HepG2 (cell line): ENCODE data around the gene LSM3. TPM values are rescaled to one million over a fixed set of nuclear protein-coding genes. Genes with fewer than 3 reads are reported as not detected.

Source experiments
- ATAC-seq: fragments of 200-7000 bp; cut with Tn5 transposase; 3 replicates; pipeline ENCODE4 v1.9.1; 2020; ENCODE audit warnings: mild to moderate bottlenecking, moderate library complexity
- BruUV-seq: library from RNA; stranded (reverse); fragments of 400-500 nt; replicated peaks from 2 replicates; lab custom pipeline; 2021; lab: Mats Ljungman, UMichigan
- CTCF ChIA-PET: fragments of 300-600 bp; formaldehyde crosslinking; extraction: SDS; loops from one replicate; lab custom pipeline; 2021; ENCODE audit warnings: low total read pairs, inconsistent platforms, low intra/inter-chr PET ratio; lab: Yijun Ruan, JAX
- POLR2A ChIA-PET: fragments of 350-600 bp; sonication (Branson Sonifier 250); formaldehyde crosslinking; loops from one replicate; lab custom pipeline; 2020; ENCODE audit warnings: antibody characterized with exemption, inconsistent platforms; lab: Yijun Ruan, JAX
- DNase-seq: peaks from one replicate; pipeline ENCODE4 v3.0.0-alpha.2; 2015; ENCODE audit warnings: low spot score
- FAIRE-seq: peaks from 3 replicates; lab custom pipeline; 2011; peaks lifted over from hg19 to GRCh38; lab: Jason Lieb, UNC
- H2AFZ ChIP-seq: one replicate; pipeline ENCODE4 v1.6.1; 2011; ENCODE audit warnings: low read length, inconsistent platforms
- H3K27ac ChIP-seq: fragments of 300-600 bp; 3 replicates; pipeline ENCODE4 v1.8.0; 2011; ENCODE audit warnings: mixed run types, mild to moderate bottlenecking, mixed read lengths, low read length, inconsistent platforms; ENCODE audit not compliant: insufficient read depth; ENCODE audit errors: extremely low read length
- H3K27me3 ChIP-seq, 2 experiments: fragments of 200-600 bp in 1 of 2; 2 replicates in 1 of 2; 3 replicates in 1 of 2; pipeline versions ENCODE4 v1.6.0 to v1.8.0; 2011; ENCODE audit warnings: low read length in 2 of 2, mild to moderate bottlenecking in 2 of 2, moderate library complexity in 2 of 2, inconsistent platforms in 1 of 2; ENCODE audit not compliant: insufficient read depth in 2 of 2, control insufficient read depth in 1 of 2
- H3K36me3 ChIP-seq, 2 experiments: fragments of 200-600 bp in 1 of 2; replicated peaks in 1 of 2; 2 replicates in 1 of 2; 3 replicates in 1 of 2; pipeline versions ENCODE4 v1.5.1 to v1.8.0; 2011; ENCODE audit warnings: low read length in 2 of 2, inconsistent platforms in 1 of 2; ENCODE audit not compliant: insufficient read depth in 2 of 2, control insufficient read depth in 1 of 2
- H3K4me1 ChIP-seq: 2 replicates; pipeline ENCODE4 v1.5.1; 2012; ENCODE audit warnings: low read length, inconsistent platforms; ENCODE audit not compliant: insufficient read depth
- H3K4me2 ChIP-seq: 2 replicates; pipeline ENCODE4 v1.6.0; 2011; ENCODE audit warnings: low read depth, low read length, inconsistent platforms
- H3K4me3 ChIP-seq, 3 experiments: fragments of 200-600 bp in 1 of 3; sonication (generic), shearing (Covaris generic) in 1 of 3; replicated peaks in 1 of 3; 2 replicates each; pipeline ENCODE4 v1.5.1; 2011 to 2016; ENCODE audit warnings: low read length in 3 of 3, inconsistent platforms in 2 of 3, low read depth in 2 of 3, mild to moderate bottlenecking in 2 of 3, control low read depth in 1 of 3, mixed read lengths in 1 of 3; ENCODE audit not compliant: insufficient read depth in 1 of 3
- H3K79me2 ChIP-seq: one replicate; pipeline ENCODE4 v1.6.1; 2011; ENCODE audit warnings: low read length, inconsistent platforms; ENCODE audit not compliant: insufficient read depth
- H3K9ac ChIP-seq: 2 replicates; pipeline ENCODE4 v1.6.0; 2011; ENCODE audit warnings: mild to moderate bottlenecking, low read depth, low read length, inconsistent platforms; ENCODE audit not compliant: insufficient read depth
- H3K9me3 ChIP-seq: 2 replicates; pipeline ENCODE4 v1.5.1; 2012; ENCODE audit warnings: mild to moderate bottlenecking, low read length
- H4K20me1 ChIP-seq: 2 replicates; pipeline ENCODE4 v1.6.0; 2011; ENCODE audit warnings: inconsistent platforms, mild to moderate bottlenecking, low read length, moderate library complexity; ENCODE audit not compliant: insufficient read depth
- ZBTB42 ChIP-seq: sonication (generic); formaldehyde crosslinking; IDR thresholded peaks from 2 replicates; pipeline ENCODE4 v1.5.0; 2020; ENCODE audit warnings: mild to moderate bottlenecking, missing genetic modification reagents
- ZNF253 ChIP-seq: sonication (generic); formaldehyde crosslinking; IDR thresholded peaks from 2 replicates; pipeline ENCODE4 v1.8.0; 2022; ENCODE audit warnings: mild to moderate bottlenecking, missing genetic modification reagents, borderline replicate concordance
- ZNF879 ChIP-seq: sonication (generic); formaldehyde crosslinking; IDR thresholded peaks from 2 replicates; pipeline ENCODE4 v1.8.1; 2023; ENCODE audit warnings: missing genetic modification reagents
- WGBS: methylation state at CpG from one replicate; pipeline ENCODE4 v1.1.6; 2017; ENCODE audit warnings: low lambda C conversion rate; 5-methylcytosine and 5-hydroxymethylcytosine counted together
- in situ Hi-C: cut with HindIII; loops from 2 replicates; pipeline ENCODE4 v1.10.0; 2017; ENCODE audit warnings: low pct_unique_long_range_greater_than_20kb; ENCODE audit not compliant: extremely low pct_ligation_motif_present
- intact Hi-C: fragments of 100-400 bp; cut with micrococcal nuclease; formaldehyde crosslinking; loops from one replicate; pipeline ENCODE4 v1.10.0; 2022; ENCODE audit not compliant: unreplicated experiment
- polyA plus RNA-seq, 8 experiments: library from polyadenylated mRNA; depleted of rRNA in 3 of 8; stranded (reverse) in 7 of 8; unstranded in 1 of 8; fragments of >200 nt; fragmentation: Illumina TruSeq in 4 of 8; extraction: Trizol in 4 of 8; gene quantifications; 2 replicates each; pipeline versions ENCODE4 v1.2.1 to v1.2.3, GENCODE V29; 2011 to 2016; ENCODE audit warnings: low read depth in 4 of 8, missing spikeins in 1 of 8, mixed read lengths in 1 of 8; ENCODE audit not compliant: insufficient read depth in 1 of 8
- total RNA-seq, 5 experiments: library from RNA; depleted of rRNA; stranded (reverse); fragments of >200 nt; fragmentation: Illumina TruSeq; extraction: Trizol; gene quantifications; 2 replicates each; pipeline ENCODE4 v1.2.3, GENCODE V29; 2016; ENCODE audit warnings: low read depth in 1 of 5
- TF ChIP-seq, protein P1 (sequence below): sonication (generic); formaldehyde crosslinking; IDR thresholded peaks from 2 replicates; pipeline ENCODE4 v1.5.0; 2020; ENCODE audit warnings: mild to moderate bottlenecking, missing genetic modification reagents, moderate library complexity
- TF ChIP-seq, protein P2 (sequence below): sonication (generic); formaldehyde crosslinking; IDR thresholded peaks from 2 replicates; pipeline ENCODE4 v1.9.0; 2022; ENCODE audit warnings: low read depth, missing genetic modification reagents

Gene LSM3
- total and polyA plus RNA-seq, 2 of the 13 experiments (the other 11 are each of a cell fraction or from before 2014, with no cell fraction given): 5.1 to 19.4 TPM

DNA sequence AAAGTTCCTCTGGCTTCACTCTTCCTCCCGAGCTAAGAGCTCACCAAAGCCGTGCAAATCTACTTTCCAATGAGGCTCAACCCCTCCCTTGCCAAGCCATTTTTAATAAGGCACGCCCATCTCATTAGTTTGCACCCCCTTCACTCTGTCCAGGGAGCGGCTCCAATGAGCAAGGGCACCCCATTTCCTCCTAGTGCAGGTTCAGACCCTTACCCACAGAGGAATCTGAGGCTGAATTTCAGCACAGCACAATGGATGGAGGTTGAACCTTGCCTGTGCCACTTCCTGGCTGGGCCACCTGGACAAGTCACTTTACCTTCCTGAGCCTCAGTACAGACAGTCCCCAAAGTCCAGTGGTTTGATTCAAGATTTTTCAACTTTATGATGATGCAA lies 25.7 kb upstream of the LSM3 start:
- BruUV-seq: no TSS peak
- Histone ChIP-seq H3K79me2 (no peaks in the 10 kb centered on the region), H3K4me3 (no peak overlapping the region), H3K36me3 (peaks cover 14 to 44% of the 10 kb centered on the region in 2 experiments), H4K20me1 (peaks cover under 1% of the 10 kb centered on the region; the same call in 1 of the 2 replicates), H2AFZ (no peak overlapping the region), H3K4me1 (no peaks in the 10 kb centered on the region), H3K4me2 (no peak overlapping the region), H3K9ac (no peak overlapping the region), H3K27me3 (no peaks in the 10 kb centered on the region), H3K9me3 (no peaks in the 10 kb centered on the region), H3K27ac (no peak overlapping the region)
- intact Hi-C loops: no loop called here
- CTCF ChIA-PET: no interaction called here
- WGBS: 90% methylated on average over 4 of the region's 4 CpGs
- POLR2A ChIA-PET: no interaction called here
- ATAC-seq (no peak), DNase-seq (no peak), FAIRE-seq (no peak)
- in situ Hi-C loops: no loop called here
- no peak for TF ChIP-seq ZNF879 (CRISPR knock-in tag)
- TF ChIP-seq, protein P1, sequence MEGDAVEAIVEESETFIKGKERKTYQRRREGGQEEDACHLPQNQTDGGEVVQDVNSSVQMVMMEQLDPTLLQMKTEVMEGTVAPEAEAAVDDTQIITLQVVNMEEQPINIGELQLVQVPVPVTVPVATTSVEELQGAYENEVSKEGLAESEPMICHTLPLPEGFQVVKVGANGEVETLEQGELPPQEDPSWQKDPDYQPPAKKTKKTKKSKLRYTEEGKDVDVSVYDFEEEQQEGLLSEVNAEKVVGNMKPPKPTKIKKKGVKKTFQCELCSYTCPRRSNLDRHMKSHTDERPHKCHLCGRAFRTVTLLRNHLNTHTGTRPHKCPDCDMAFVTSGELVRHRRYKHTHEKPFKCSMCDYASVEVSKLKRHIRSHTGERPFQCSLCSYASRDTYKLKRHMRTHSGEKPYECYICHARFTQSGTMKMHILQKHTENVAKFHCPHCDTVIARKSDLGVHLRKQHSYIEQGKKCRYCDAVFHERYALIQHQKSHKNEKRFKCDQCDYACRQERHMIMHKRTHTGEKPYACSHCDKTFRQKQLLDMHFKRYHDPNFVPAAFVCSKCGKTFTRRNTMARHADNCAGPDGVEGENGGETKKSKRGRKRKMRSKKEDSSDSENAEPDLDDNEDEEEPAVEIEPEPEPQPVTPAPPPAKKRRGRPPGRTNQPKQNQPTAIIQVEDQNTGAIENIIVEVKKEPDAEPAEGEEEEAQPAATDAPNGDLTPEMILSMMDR: 0 out of 2 replicates have a peak, but pooled peaks have one; percentile 0
- TF ChIP-seq ZNF253: no peak
- TF ChIP-seq ZBTB42 (CRISPR knock-in tag): no peak
- TF ChIP-seq, protein P2, sequence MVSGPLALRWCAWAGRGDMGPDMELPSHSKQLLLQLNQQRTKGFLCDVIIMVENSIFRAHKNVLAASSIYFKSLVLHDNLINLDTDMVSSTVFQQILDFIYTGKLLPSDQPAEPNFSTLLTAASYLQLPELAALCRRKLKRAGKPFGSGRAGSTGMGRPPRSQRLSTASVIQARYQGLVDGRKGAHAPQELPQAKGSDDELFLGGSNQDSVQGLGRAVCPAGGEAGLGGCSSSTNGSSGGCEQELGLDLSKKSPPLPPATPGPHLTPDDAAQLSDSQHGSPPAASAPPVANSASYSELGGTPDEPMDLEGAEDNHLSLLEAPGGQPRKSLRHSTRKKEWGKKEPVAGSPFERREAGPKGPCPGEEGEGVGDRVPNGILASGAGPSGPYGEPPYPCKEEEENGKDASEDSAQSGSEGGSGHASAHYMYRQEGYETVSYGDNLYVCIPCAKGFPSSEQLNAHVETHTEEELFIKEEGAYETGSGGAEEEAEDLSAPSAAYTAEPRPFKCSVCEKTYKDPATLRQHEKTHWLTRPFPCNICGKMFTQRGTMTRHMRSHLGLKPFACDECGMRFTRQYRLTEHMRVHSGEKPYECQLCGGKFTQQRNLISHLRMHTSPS (CRISPR knock-in tag): no peak
